ENCODE data around the gene IAH1.

GRCh38 chr2:9440058-9440727 is 34.2 kb upstream of the IAH1 start:
- no peak for TF ChIP-seq CTCF (optimal IDR thresholded peaks at IDR 0.05 in 1 of 3, IDR thresholded peaks at IDR 0.05 in 1 of 3, conservative IDR thresholded peaks at IDR 0.05 in 1 of 3; ENCODE audit: extremely low read depth in 1 of 3, insufficient read depth in 2 of 3, low read length in 3 of 3)
- TF ChIP-seq EZH2 (IDR thresholded peaks at IDR 0.05; ENCODE audit: low read length): no peak
